K562 (cell line): Measurements from ENCODE around the gene IFI30. TPM values are rescaled to one million over a fixed set of nuclear protein-coding genes. Genes with fewer than 3 reads are reported as not detected.
A peak's percentile ranks its signal among the peaks of the same experiment; 100 is the strongest.

Source experiments
- CBX1 ChIP-seq: sonication (generic); IDR thresholded peaks from 2 replicates; pipeline ENCODE4 v1.6.1; 2016; ENCODE audit warnings: antibody characterized with exemption, low read depth, mild to moderate bottlenecking
- CTCFL ChIP-seq: IDR thresholded peaks from 2 replicates; pipeline ENCODE4 v1.6.1; 2011; ENCODE audit warnings: borderline replicate concordance, low read depth, mild to moderate bottlenecking, moderate library complexity, low read length; ENCODE audit not compliant: insufficient read depth, poor library complexity, severe bottlenecking
- FOXA1 ChIP-seq: fragments of 450-650 bp; IDR thresholded peaks from 2 replicates; pipeline ENCODE4 v1.6.1; 2016; ENCODE audit warnings: mild to moderate bottlenecking, borderline replicate concordance
- JUN ChIP-seq, 2 experiments: sonication (generic) in 1 of 2; formaldehyde crosslinking in 1 of 2; IDR thresholded peaks; 2 replicates each; pipeline versions ENCODE4 v1.6.1 to v1.8.0; 2012 to 2022; ENCODE audit warnings: borderline replicate concordance in 2 of 2, mild to moderate bottlenecking in 2 of 2, improper control_type of control experiment in 1 of 2, low read depth in 1 of 2, low read length in 1 of 2, missing genetic modification reagents in 1 of 2
- POLR2B ChIP-seq: fragments of 450-650 bp; IDR thresholded peaks from 2 replicates; pipeline ENCODE4 v1.6.1; 2018; ENCODE audit warnings: low read depth; ENCODE audit not compliant: partially characterized antibody
- RBM34 ChIP-seq: fragments of 200-400 bp; formaldehyde crosslinking; IDR thresholded peaks from 2 replicates; pipeline ENCODE4 v1.6.1; 2018; ENCODE audit warnings: low read length, borderline replicate concordance; ENCODE audit not compliant: insufficient read depth
- SMARCE1 ChIP-seq: fragments of 450-650 bp; IDR thresholded peaks from 2 replicates; pipeline ENCODE4 v1.7.1; 2016; ENCODE audit warnings: mild to moderate bottlenecking
- SRSF1 ChIP-seq: fragments of 200-400 bp; formaldehyde crosslinking; IDR thresholded peaks from 2 replicates; pipeline ENCODE4 v1.6.1; 2017; ENCODE audit warnings: mild to moderate bottlenecking, low read depth, low read length, moderate library complexity
- STAT6 ChIP-seq: sonication (generic); formaldehyde crosslinking; IDR thresholded peaks from 2 replicates; pipeline ENCODE4 v1.8.1; 2023; ENCODE audit warnings: mild to moderate bottlenecking, missing genetic modification reagents
- THRB ChIP-seq: fragments of 450-650 bp; formaldehyde crosslinking; conservative IDR thresholded peaks from 2 replicates; pipeline ENCODE4 v1.4.0; 2022; ENCODE audit warnings: mild to moderate bottlenecking, missing genetic modification characterization
- TRIM24 ChIP-seq, 2 experiments: fragments of 450-650 bp; IDR thresholded peaks; 2 replicates each; pipeline ENCODE4 v1.6.1; 2016
- ZBTB43 ChIP-seq: sonication (generic); formaldehyde crosslinking; IDR thresholded peaks from 2 replicates; pipeline ENCODE4 v1.8.0; 2023; ENCODE audit warnings: mild to moderate bottlenecking, missing genetic modification reagents
- ZFP1 ChIP-seq: fragments of 450-650 bp; formaldehyde crosslinking; IDR thresholded peaks from 2 replicates; pipeline ENCODE4 v1.4.0; 2020; ENCODE audit warnings: mild to moderate bottlenecking, mixed read lengths
- polyA plus RNA-seq, 8 experiments: library from polyadenylated mRNA; depleted of rRNA in 4 of 8; stranded (reverse) in 5 of 8; unstranded in 3 of 8; fragments of >200 nt; fragmentation: Nextera tagmentation in 2 of 8; fragmentation: Illumina TruSeq in 1 of 8; extraction: Ambion mirVana in 2 of 8; extraction: Trizol in 1 of 8; gene quantifications; 2 replicates each; pipeline versions ENCODE4 v1.2.1 to v1.2.3, GENCODE V29; 2011 to 2014; ENCODE audit warnings: inconsistent platforms in 1 of 8, missing spikeins in 1 of 8
- total RNA-seq, 7 experiments: library from RNA; depleted of rRNA in 6 of 7; stranded (reverse); fragments of >200 nt in 6 of 7; fragmentation: Illumina TruSeq in 2 of 7; extraction: Trizol in 2 of 7; gene quantifications; 2 replicates each; pipeline versions ENCODE4 v1.2.1 to v1.2.3, GENCODE V29; 2011 to 2021; ENCODE audit warnings: low replicate concordance in 1 of 7

The IFI30 gene
- total and polyA plus RNA-seq, 9 of the 15 experiments (the other 6 are each of a cell fraction or from before 2014, with no cell fraction given): 63.7 to 430 (median 109) TPM

GRCh38 chr19:18224525-18225354 is 51.1 kb downstream of the IFI30 start (continued):
- TF ChIP-seq ZBTB43 (CRISPR knock-in tag): peak; percentile 56; the same call in 1 of the 2 replicates
- TF ChIP-seq SRSF1: no peak
- no peak for TF ChIP-seq ZFP1 (CRISPR knock-in tag)
- no peak for TF ChIP-seq POLR2B
- TF ChIP-seq THRB: no peak
- TF ChIP-seq TRIM24 (IDR thresholded peaks at IDR 0.05): peak in 1 of 2 experiments; percentile 50; a peak in 1 of 4 replicates
- TF ChIP-seq FOXA1: no peak
- no peak for TF ChIP-seq CBX1
- no peak for TF ChIP-seq CTCFL
- TF ChIP-seq JUN (IDR thresholded peaks at IDR 0.05; ENCODE audit: borderline replicate concordance, low read depth, low read length): no peak
- no peak for TF ChIP-seq JUN (CRISPR knock-in tag; IDR thresholded peaks at IDR 0.05; ENCODE audit: borderline replicate concordance)
- 0 out of 2 replicates have a peak, but pooled peaks have one; percentile 33 for TF ChIP-seq SMARCE1
- no peak for TF ChIP-seq RBM34
- no peak for TF ChIP-seq STAT6 (CRISPR knock-in tag)
